K562 (cell line): ENCODE data around the gene S100A6.

Source experiments
- ATF7 ChIP-seq: fragments of 450-650 bp; IDR thresholded peaks from 2 replicates; pipeline ENCODE4 v1.7.1; 2014; ENCODE audit warnings: mild to moderate bottlenecking, moderate library complexity
- FOXJ3 ChIP-seq: sonication (generic); formaldehyde crosslinking; IDR thresholded peaks from 2 replicates; pipeline ENCODE4 v1.4.0; 2020; ENCODE audit warnings: mild to moderate bottlenecking, missing genetic modification reagents
- JUN ChIP-seq, 2 experiments: sonication (generic) in 1 of 2; formaldehyde crosslinking in 1 of 2; IDR thresholded peaks; 2 replicates each; pipeline versions ENCODE4 v1.6.1 to v1.8.0; 2012 to 2022; ENCODE audit warnings: borderline replicate concordance in 2 of 2, mild to moderate bottlenecking in 2 of 2, improper control_type of control experiment in 1 of 2, low read depth in 1 of 2, low read length in 1 of 2, missing genetic modification reagents in 1 of 2
- TEAD4 ChIP-seq, 2 experiments: sonication (generic) in 1 of 2; formaldehyde crosslinking in 1 of 2; IDR thresholded peaks; 2 replicates each; pipeline versions ENCODE4 v1.6.1 to v1.8.0; 2012 to 2022; ENCODE audit warnings: borderline replicate concordance in 1 of 2, inconsistent platforms in 1 of 2, low read length in 1 of 2, mild to moderate bottlenecking in 1 of 2, missing genetic modification reagents in 1 of 2
- ZC3H11A ChIP-seq: IDR thresholded peaks from 2 replicates; pipeline ENCODE4 v1.6.1; 2012; ENCODE audit warnings: low read depth, low read length, improper control_type of control experiment

DNA sequence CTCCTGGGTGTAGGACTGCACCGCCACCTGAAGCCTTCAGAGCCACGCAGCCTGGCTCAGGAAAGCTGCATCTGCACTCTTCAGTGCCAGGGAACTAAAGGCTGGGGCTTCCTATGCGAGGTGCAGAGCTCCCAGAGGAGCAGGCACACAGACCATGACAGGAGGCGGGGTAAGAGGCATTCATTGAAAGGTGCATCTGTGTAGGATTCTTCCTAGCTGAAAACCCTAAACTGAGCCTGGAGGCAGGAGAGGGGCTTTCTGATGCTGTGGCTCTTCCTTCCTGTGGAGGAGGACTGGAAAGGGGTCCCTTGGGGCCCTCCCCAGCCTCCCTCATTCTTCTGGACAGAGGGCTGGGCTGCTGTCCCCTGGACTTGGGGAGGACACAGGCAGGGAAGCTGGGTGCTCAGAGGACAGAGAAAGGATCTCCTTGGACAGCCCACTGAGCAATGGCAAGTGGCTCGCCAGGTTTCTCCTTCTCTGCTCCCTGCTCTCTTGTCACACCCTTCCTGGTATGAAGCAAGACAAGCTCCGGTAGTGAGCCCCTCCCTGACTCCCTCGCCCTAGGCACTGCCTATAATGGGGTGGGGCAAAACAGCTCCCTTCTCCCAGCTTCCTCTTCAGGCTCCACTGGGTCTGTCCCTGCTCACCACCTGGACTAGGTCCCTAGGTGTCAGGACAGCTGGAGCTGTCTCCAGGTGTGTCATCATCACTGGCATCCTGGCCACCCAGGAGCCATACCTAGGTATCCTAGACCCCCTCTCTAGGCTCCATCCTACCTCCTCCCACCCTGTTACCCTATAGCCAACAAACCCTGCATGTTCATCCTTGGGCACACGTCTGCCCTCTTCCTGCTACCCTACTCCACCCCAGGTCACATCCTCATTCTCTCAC is 20.0 kb downstream of the S100A6 start:
- TF ChIP-seq FOXJ3 = no peak
- TF ChIP-seq ZC3H11A = no peak
- no peak for TF ChIP-seq JUN (IDR thresholded peaks at IDR 0.05; ENCODE audit: borderline replicate concordance, low read depth, low read length)
- TF ChIP-seq JUN (CRISPR knock-in tag; IDR thresholded peaks at IDR 0.05; ENCODE audit: borderline replicate concordance) = no peak
- peak; percentile 13; the same call in 1 of the 2 replicates for TF ChIP-seq ATF7
- TF ChIP-seq TEAD4 (IDR thresholded peaks at IDR 0.05; ENCODE audit: low read length) = no peak
- no peak for TF ChIP-seq TEAD4 (CRISPR knock-in tag; IDR thresholded peaks at IDR 0.05; ENCODE audit: borderline replicate concordance)
